Hepatocyte (in vitro differentiated cells): ENCODE results near the gene C1orf21. TPM values are rescaled to one million over a fixed set of nuclear protein-coding genes. Genes with fewer than 3 reads are reported as not detected.

Source experiments
- DNase-seq: peaks from one replicate; pipeline ENCODE4 v3.0.0-alpha.2; 2016; ENCODE audit warnings: low spot score
- H2AFZ ChIP-seq: fragments of 200-600 bp; sonication (generic); 2 replicates; pipeline ENCODE4 v1.6.0; 2016; ENCODE audit warnings: antibody characterized with exemption, mild to moderate bottlenecking
- H3K27ac ChIP-seq: fragments of 200-600 bp; sonication (generic); 2 replicates; pipeline ENCODE4 v1.5.1; 2016; ENCODE audit warnings: mild to moderate bottlenecking
- H3K27me3 ChIP-seq: fragments of 200-600 bp; sonication (generic); 2 replicates; pipeline ENCODE4 v1.6.1; 2016
- H3K36me3 ChIP-seq: fragments of 200-600 bp; sonication (generic); replicated peaks from 2 replicates; pipeline ENCODE4 v1.5.1; 2016; ENCODE audit warnings: low read depth; ENCODE audit not compliant: insufficient read depth
- H3K4me1 ChIP-seq: fragments of 200-600 bp; sonication (generic); 2 replicates; pipeline ENCODE4 v1.5.1; 2016; ENCODE audit warnings: mild to moderate bottlenecking, moderate library complexity; ENCODE audit not compliant: insufficient read depth
- H3K4me2 ChIP-seq: fragments of 200-600 bp; sonication (generic); 2 replicates; pipeline ENCODE4 v1.6.0; 2016
- H3K4me3 ChIP-seq: fragments of 200-600 bp; sonication (generic); 2 replicates; pipeline ENCODE4 v1.5.1; 2016; ENCODE audit warnings: mild to moderate bottlenecking
- H3K79me2 ChIP-seq: fragments of 200-600 bp; sonication (generic); 2 replicates; pipeline ENCODE4 v1.6.0; 2017; ENCODE audit warnings: mild to moderate bottlenecking
- H3K9me2 ChIP-seq: fragments of 200-600 bp; sonication (generic); replicated peaks from 2 replicates; pipeline ENCODE4 v1.6.0; 2017; ENCODE audit warnings: mild to moderate bottlenecking; ENCODE audit not compliant: insufficient read depth
- H3K9me3 ChIP-seq: fragments of 200-600 bp; sonication (generic); 2 replicates; pipeline ENCODE4 v1.5.1; 2016; ENCODE audit warnings: low read depth, mild to moderate bottlenecking
- H4K20me1 ChIP-seq: fragments of 200-600 bp; sonication (generic); 2 replicates; pipeline ENCODE4 v1.6.0; 2016; ENCODE audit warnings: mild to moderate bottlenecking; ENCODE audit not compliant: insufficient read depth, poor library complexity, severe bottlenecking
- CTCF ChIP-seq: fragments of 200-600 bp; sonication (generic); IDR thresholded peaks from 2 replicates; pipeline ENCODE4 v1.5.1; 2016; ENCODE audit warnings: antibody characterized with exemption, mild to moderate bottlenecking; ENCODE audit not compliant: poor library complexity
- EZH2 ChIP-seq: fragments of 200-600 bp; sonication (generic); IDR thresholded peaks from 2 replicates; pipeline ENCODE4 v1.6.1; 2016; ENCODE audit warnings: antibody characterized with exemption, mild to moderate bottlenecking, borderline replicate concordance
- EZH2phosphoT487 ChIP-seq: fragments of 200-600 bp; sonication (generic); IDR thresholded peaks from one replicate; pipeline ENCODE4 v1.6.1; 2018; ENCODE audit warnings: antibody characterized with exemption, mild to moderate bottlenecking, low read depth, moderate library complexity; ENCODE audit not compliant: unreplicated experiment, severe bottlenecking
- whole genome bisulfite sequencing: methylation state at CpG from one replicate; pipeline ENCODE4 v1.1.6; 2016; ENCODE audit warnings: low lambda C conversion rate; ENCODE audit errors: missing lambda C conversion rate; 5-methylcytosine and 5-hydroxymethylcytosine counted together
- polyA plus RNA-seq: library from polyadenylated mRNA; unstranded; fragments of >200 nt; fragmentation: Nextera tagmentation; extraction: Ambion mirVana; gene quantifications from 2 replicates; pipeline ENCODE4 v1.2.1, GENCODE V29; 2016
- total RNA-seq: library from RNA; depleted of rRNA; stranded (reverse); fragments of >200 nt; gene quantifications from 2 replicates; pipeline ENCODE4 v1.2.3, GENCODE V29; 2014

C1orf21 gene
- total and polyA plus RNA-seq, 2 experiments from 2014 or later, result 26.9 to 37.9 TPM

GRCh38 chr1:184455786-184456185, 69.0 kb downstream of the C1orf21 start:
- Histone ChIP-seq H3K27me3 (no peaks in the 10 kb centered on the region), H3K9me2 (no peaks in the 10 kb centered on the region), H3K4me3 (no peak overlapping the region), H3K27ac (no peak overlapping the region), H3K4me2 (no peak overlapping the region), H3K4me1 (peaks cover 5% of the 10 kb centered on the region), H3K79me2 (peaks cover 26% of the 10 kb centered on the region), H3K9me3 (no peaks in the 10 kb centered on the region), H3K36me3 (no peaks in the 10 kb centered on the region), H2AFZ (no peak overlapping the region), H4K20me1 (no peaks in the 10 kb centered on the region)
- no peak for DNase-seq
- TF ChIP-seq EZH2, result no peak
- no peak for TF ChIP-seq CTCF
- no peak for TF ChIP-seq EZH2phosphoT487
- WGBS, result 82% methylated on average over 1 of the region's 1 CpG

- WGBS, result 87% methylated on average over 3 of the region's 3 CpGs
- H3K79me2 ChIP-seq, result peaks cover 25% of the 10 kb centered on the region
- no peak overlapping the region for H2AFZ ChIP-seq
- H3K9me2 ChIP-seq, result no peaks in the 10 kb centered on the region
- no peak overlapping the region for H3K4me2 ChIP-seq
- no peaks in the 10 kb centered on the region for H3K9me3 ChIP-seq
- no peak overlapping the region for H3K4me3 ChIP-seq
- no peak for DNase-seq
- no peaks in the 10 kb centered on the region for H3K27me3 ChIP-seq
- TF ChIP-seq EZH2, result no peak
- no peak for TF ChIP-seq EZH2phosphoT487
- TF ChIP-seq CTCF, result no peak
- no peak overlapping the region for H3K27ac ChIP-seq
- no peaks in the 10 kb centered on the region for H3K36me3 ChIP-seq
- H3K4me1 ChIP-seq, result peaks cover 5% of the 10 kb centered on the region
- H4K20me1 ChIP-seq, result no peaks in the 10 kb centered on the region
Measured at GRCh38 chr1:184456189-184456588, 69.4 kb downstream of the C1orf21 start.

GRCh38 chr1:184457500-184457899, 70.7 kb downstream of the C1orf21 start:
- no peak overlapping the region for H3K27ac ChIP-seq
- no peaks in the 10 kb centered on the region for H3K9me2 ChIP-seq
- H3K4me2 ChIP-seq, result no peak overlapping the region
- H3K36me3 ChIP-seq, result no peaks in the 10 kb centered on the region
- H3K4me3 ChIP-seq, result no peak overlapping the region
- TF ChIP-seq CTCF (no peak), EZH2phosphoT487 (no peak), EZH2 (no peak)
- H4K20me1 ChIP-seq, result no peaks in the 10 kb centered on the region
- no peak for DNase-seq
- WGBS, result 90% methylated on average over 3 of the region's 3 CpGs
- H2AFZ ChIP-seq, result no peak overlapping the region
- H3K79me2 ChIP-seq, result peaks cover 20% of the 10 kb centered on the region
- no peaks in the 10 kb centered on the region for H3K27me3 ChIP-seq
- no peaks in the 10 kb centered on the region for H3K9me3 ChIP-seq
- H3K4me1 ChIP-seq, result peaks cover 5% of the 10 kb centered on the region

GRCh38 chr1:184461321-184461720, 74.5 kb downstream of the C1orf21 start:
- no peak for DNase-seq

More at GRCh38 chr1:184461321-184461720, 74.5 kb downstream of the C1orf21 start:
- H3K4me2 ChIP-seq, result no peak overlapping the region
- no peaks in the 10 kb centered on the region for H3K9me2 ChIP-seq
- 74% methylated on average over 5 of the region's 5 CpGs for WGBS
- H2AFZ ChIP-seq, result no peak overlapping the region
- H3K27ac ChIP-seq, result no peak overlapping the region
- H3K9me3 ChIP-seq, result no peaks in the 10 kb centered on the region
- H3K36me3 ChIP-seq, result no peaks in the 10 kb centered on the region
- no peak overlapping the region for H3K4me3 ChIP-seq
- no peaks in the 10 kb centered on the region for H4K20me1 ChIP-seq
- peaks cover 5% of the 10 kb centered on the region for H3K4me1 ChIP-seq
- H3K27me3 ChIP-seq, result no peaks in the 10 kb centered on the region
- no peak for TF ChIP-seq EZH2phosphoT487
- no peak for TF ChIP-seq CTCF
- TF ChIP-seq EZH2, result no peak
- peaks cover 9% of the 10 kb centered on the region for H3K79me2 ChIP-seq
